Measurements from ENCODE around the gene IDE. TPM values are rescaled to one million over a fixed set of nuclear protein-coding genes. Genes with fewer than 3 reads are reported as not detected.

Gene IDE
- total RNA-seq, 1 experiment from 2014 or later: 41.2 TPM

Other genes with a start within 250 kb of the IDE start
- gene KIF11, start 19.0 kb upstream of the IDE start, total RNA-seq (2021): 21.7 and 35.7 TPM in 2 replicates
- gene HHEX, start 115.9 kb upstream of the IDE start, total RNA-seq (2021): 5.8 and 7.8 TPM in 2 replicates